HCT116 (cell line): ENCODE measurements around the gene TMEM100. TPM values are rescaled to one million over a fixed set of nuclear protein-coding genes. Genes with fewer than 3 reads are reported as not detected.

Source experiments
- ATAC-seq: fragments of 200-7000 bp; cut with Tn5 transposase; 2 replicates; pipeline ENCODE4 v1.9.1; 2020; ENCODE audit warnings: mild to moderate bottlenecking, moderate library complexity
- BruUV-seq: library from RNA; stranded (reverse); fragments of 400-500 nt; replicated peaks from 2 replicates; lab custom pipeline; 2021; lab: Mats Ljungman, UMichigan
- CTCF ChIA-PET: fragments of 300-600 bp; sonication (Branson Sonifier 250); formaldehyde crosslinking; loops from one replicate; lab custom pipeline; 2021; ENCODE audit warnings: antibody characterized with exemption; lab: Charles Lee
- POLR2A ChIA-PET: fragments of 300-600, 350-600 bp; sonication (Branson Sonifier 250); formaldehyde crosslinking; loops from one replicate; lab custom pipeline; 2021; ENCODE audit warnings: antibody characterized with exemption; lab: Charles Lee
- RAD21 ChIA-PET, 2 experiments: fragments of 300-600 bp; sonication (Branson Sonifier 250); formaldehyde crosslinking; loops; one replicate each; lab custom pipeline; 2023; ENCODE audit warnings: low total read pairs in 2 of 2; ENCODE audit not compliant: uncharacterized antibody in 2 of 2, unreplicated experiment in 2 of 2, low non-redundant PET in 1 of 2; lab: Charles Lee
- DNase-seq: peaks from one replicate; pipeline ENCODE4 v3.0.0-alpha.2; 2010; ENCODE audit warnings: low read depth, low spot score
- H2AFZ ChIP-seq: fragments of 200-600 bp; shearing (Covaris generic), sonication (generic); 2 replicates; pipeline ENCODE4 v1.6.1; 2017; ENCODE audit warnings: low read depth, mixed run types, mixed read lengths, antibody characterized with exemption, low read length; ENCODE audit not compliant: poor library complexity, severe bottlenecking
- H3K27ac ChIP-seq: 2 replicates; pipeline ENCODE4 v1.5.1; 2012; ENCODE audit warnings: low read depth, low read length
- H3K27me3 ChIP-seq: fragments of 200-600 bp; sonication (generic); 2 replicates; pipeline ENCODE4 v1.6.1; 2016; ENCODE audit warnings: mixed run types, low read length, mixed read lengths; ENCODE audit not compliant: insufficient read depth
- H3K36me3 ChIP-seq, 2 experiments: fragments of 200-500 bp in 1 of 2; fragments of 200-600 bp in 1 of 2; sonication (Bioruptor generic) in 1 of 2; sonication (generic) in 1 of 2; 2 replicates each; pipeline versions ENCODE4 v1.5.1 to v1.6.1; 2014 to 2016; ENCODE audit warnings: low read length in 2 of 2, inconsistent platforms in 1 of 2, mixed read lengths in 1 of 2, mixed run types in 1 of 2; ENCODE audit not compliant: insufficient read depth in 2 of 2, control insufficient read depth in 1 of 2
- H3K4me1 ChIP-seq, 2 experiments: fragments of 200-600 bp in 1 of 2; sonication (generic) in 1 of 2; 2 replicates each; pipeline versions ENCODE4 v1.5.1 to v1.6.1; 2012 to 2017; ENCODE audit warnings: low read length in 2 of 2, inconsistent platforms in 1 of 2, mild to moderate bottlenecking in 1 of 2, mixed read lengths in 1 of 2, mixed run types in 1 of 2, moderate library complexity in 1 of 2; ENCODE audit not compliant: insufficient read depth in 2 of 2, control insufficient read depth in 1 of 2
- H3K4me2 ChIP-seq: fragments of 200-600 bp; sonication (generic); 2 replicates; pipeline ENCODE4 v1.6.1; 2017; ENCODE audit warnings: mixed run types, low read length, mixed read lengths
- H3K4me3 ChIP-seq, 2 experiments: fragments of 200-600 bp in 1 of 2; sonication (generic) in 1 of 2; replicated peaks in 1 of 2; 2 replicates each; pipeline ENCODE4 v1.5.1; 2011 to 2016; ENCODE audit warnings: low read length in 2 of 2, control low read depth in 1 of 2, low read depth in 1 of 2, mild to moderate bottlenecking in 1 of 2, mixed read lengths in 1 of 2, mixed run types in 1 of 2
- H3K79me2 ChIP-seq: fragments of 200-600 bp; sonication (generic); 2 replicates; pipeline ENCODE4 v1.6.1; 2017; ENCODE audit warnings: mild to moderate bottlenecking, mixed run types, low read length, moderate library complexity, mixed read lengths; ENCODE audit not compliant: insufficient read depth
- H3K9ac ChIP-seq: fragments of 200-600 bp; sonication (generic); 2 replicates; pipeline ENCODE4 v1.6.1; 2016; ENCODE audit warnings: low read length, mixed read lengths
- H3K9me2 ChIP-seq: fragments of 200-600 bp; sonication (generic), shearing (Covaris generic); 2 replicates; pipeline ENCODE4 v1.6.1; 2017; ENCODE audit warnings: mixed run types, mild to moderate bottlenecking, moderate library complexity; ENCODE audit not compliant: insufficient read depth
- H3K9me3 ChIP-seq, 2 experiments: fragments of 200-500 bp in 1 of 2; fragments of 200-600 bp in 1 of 2; sonication (Bioruptor generic) in 1 of 2; sonication (generic) in 1 of 2; 2 replicates each; pipeline ENCODE4 v1.6.1; 2014 to 2017; ENCODE audit warnings: low read length in 2 of 2, mixed read lengths in 2 of 2, inconsistent platforms in 1 of 2, low read depth in 1 of 2, mild to moderate bottlenecking in 1 of 2, mixed run types in 1 of 2, moderate library complexity in 1 of 2; ENCODE audit not compliant: control insufficient read depth in 1 of 2, insufficient read depth in 1 of 2
- H4K20me1 ChIP-seq: fragments of 200-600 bp; sonication (generic), shearing (Covaris generic); 2 replicates; pipeline ENCODE4 v1.6.1; 2017; ENCODE audit warnings: mixed run types, mild to moderate bottlenecking, moderate library complexity; ENCODE audit not compliant: insufficient read depth
- ATF3 ChIP-seq: IDR thresholded peaks from 2 replicates; pipeline ENCODE4 v1.6.1; 2012
- CBX3 ChIP-seq: IDR thresholded peaks from 2 replicates; pipeline ENCODE4 v1.6.1; 2012; ENCODE audit warnings: low read depth
- CEBPB ChIP-seq: IDR thresholded peaks from 2 replicates; pipeline ENCODE4 v1.6.1; 2012; ENCODE audit warnings: low read depth
- CTCF ChIP-seq, 3 experiments: fragments of 200-600 bp in 1 of 3; sonication (generic) in 1 of 3; IDR thresholded peaks in 2 of 3; conservative IDR thresholded peaks in 1 of 3; 2 replicates each; pipeline ENCODE4 v1.5.1; 2012 to 2017; ENCODE audit warnings: low read depth in 2 of 3, low read length in 2 of 3, antibody characterized with exemption in 1 of 3, borderline replicate concordance in 1 of 3, control low read depth in 1 of 3, mild to moderate bottlenecking in 1 of 3, mixed read lengths in 1 of 3, mixed run types in 1 of 3, moderate library complexity in 1 of 3; ENCODE audit not compliant: insufficient read depth in 1 of 3
- EGR1 ChIP-seq: IDR thresholded peaks from 2 replicates; pipeline ENCODE4 v1.6.1; 2012; ENCODE audit warnings: low read depth
- ELF1 ChIP-seq: IDR thresholded peaks from 2 replicates; pipeline ENCODE4 v1.6.1; 2012; ENCODE audit warnings: low read depth, borderline replicate concordance
- EZH2 ChIP-seq: fragments of 200-600 bp; sonication (generic); IDR thresholded peaks from 2 replicates; pipeline ENCODE4 v1.6.1; 2017; ENCODE audit warnings: antibody characterized with exemption, mixed run types
- EZH2phosphoT487 ChIP-seq: fragments of 200-600 bp; IDR thresholded peaks from 2 replicates; pipeline ENCODE4 v1.6.1; 2018; ENCODE audit warnings: antibody characterized with exemption, borderline replicate concordance
- FOSL1 ChIP-seq: IDR thresholded peaks from 2 replicates; pipeline ENCODE4 v1.6.1; 2012; ENCODE audit warnings: low read depth
- MAX ChIP-seq: IDR thresholded peaks from 2 replicates; pipeline ENCODE4 v1.6.1; 2012
- POLR2A ChIP-seq: IDR thresholded peaks from 2 replicates; pipeline ENCODE4 v1.7.0; 2011; ENCODE audit warnings: borderline replicate concordance; ENCODE audit not compliant: insufficient read depth, insufficient read length; ENCODE audit errors: extremely low read depth
- POLR2AphosphoS5 ChIP-seq: IDR thresholded peaks from 2 replicates; pipeline ENCODE4 v1.6.1; 2011; ENCODE audit warnings: mild to moderate bottlenecking, low read depth, low read length, moderate library complexity
- RAD21 ChIP-seq: IDR thresholded peaks from 2 replicates; pipeline ENCODE4 v1.6.1; 2012; ENCODE audit warnings: low read depth, mild to moderate bottlenecking
- REST ChIP-seq: IDR thresholded peaks from 2 replicates; pipeline ENCODE4 v1.6.1; 2012; ENCODE audit warnings: low read depth
- SIN3A ChIP-seq: IDR thresholded peaks from 2 replicates; pipeline ENCODE4 v1.6.1; 2012; ENCODE audit warnings: low read depth
- SP1 ChIP-seq: IDR thresholded peaks from 2 replicates; pipeline ENCODE4 v1.6.1; 2012; ENCODE audit warnings: low read depth
- SRF ChIP-seq: IDR thresholded peaks from 2 replicates; pipeline ENCODE4 v1.6.1; 2012; ENCODE audit warnings: low read depth
- ZBTB33 ChIP-seq: IDR thresholded peaks from 2 replicates; pipeline ENCODE4 v1.6.1; 2011; ENCODE audit warnings: mild to moderate bottlenecking, low read length, moderate library complexity; ENCODE audit not compliant: insufficient replicate concordance; ENCODE audit errors: extremely low read depth
- ZFX ChIP-seq: fragments of 450-650 bp; IDR thresholded peaks from 2 replicates; pipeline ENCODE4 v1.6.1; 2017
- ZNF274 ChIP-seq: fragments of 200-500 bp; sonication (Bioruptor generic); IDR thresholded peaks from 2 replicates; pipeline ENCODE4 v1.6.1; 2014; ENCODE audit warnings: mild to moderate bottlenecking, low read depth, low read length, inconsistent platforms
- intact Hi-C: fragments of 100-400 bp; cut with micrococcal nuclease; formaldehyde crosslinking; loops from 2 replicates; pipeline ENCODE4 v1.10.0; 2022
- total RNA-seq: library from RNA; stranded (reverse); gene quantifications from one replicate; pipeline ENCODE4 v1.2.1, GENCODE V29; 2021; ENCODE audit not compliant: unreplicated experiment

Gene TMEM100
- total RNA-seq, 1 experiment from 2014 or later, result not detected

- no peaks in the 10 kb centered on the region for H3K4me1 ChIP-seq
- TF ChIP-seq ZFX (no peak), POLR2AphosphoS5 (no peak), FOSL1 (no peak), ZNF274 (no peak), CBX3 (no peak), REST (no peak), MAX (no peak), CEBPB (no peak), ELF1 (no peak), SIN3A (no peak), EZH2 (no peak), SRF (no peak), EZH2phosphoT487 (no peak), SP1 (no peak), ATF3 (no peak), POLR2A (no peak), EGR1 (no peak), ZBTB33 (no peak), CTCF (IDR thresholded peaks at IDR 0.05 in 2 of 3, conservative IDR thresholded peaks at IDR 0.05 in 1 of 3; ENCODE audit: borderline replicate concordance in 1 of 3, insufficient read depth in 1 of 3, low read depth in 2 of 3, low read length in 2 of 3) (no peak), RAD21 (no peak)
- TF ChIP-seq, all 23 proteins: peak for 0
- Histone ChIP-seq H3K79me2 (no peaks in the 10 kb centered on the region), H3K27me3 (no peaks in the 10 kb centered on the region), H3K9me3 (no peaks in the 10 kb centered on the region), H3K4me3 (no peak overlapping the region), H3K27ac (no peak overlapping the region), H2AFZ (no peak overlapping the region), H3K4me2 (no peak overlapping the region), H3K9ac (no peak overlapping the region), H3K36me3 (no peaks in the 10 kb centered on the region), H3K9me2 (no peaks in the 10 kb centered on the region), H4K20me1 (no peaks in the 10 kb centered on the region)
- POLR2A ChIA-PET, result no interaction called here
- CTCF ChIA-PET, result no interaction called here
- BruUV-seq, result no TSS peak
- RAD21 ChIA-PET, result no interaction called here
- DNase-seq (no peak), ATAC-seq (no peak)
- intact Hi-C loops, result loop anchor here (10.0 kb wide), 1 partner anchor 410 kb away; no protein-coding TSS in a partner anchor
Measured at GRCh38 chr17:55764610-55765009, 41.9 kb upstream of the TMEM100 start.
